Amygdala (tissue), 56 donors: ENCODE results near the gene ZNF768.

Source experiments
- DNase-seq, 56 donors: peaks; one replicate each; lab custom pipeline; 2025; lab: John Stamatoyannopoulos, UW

Gene ZNF768

DNA sequence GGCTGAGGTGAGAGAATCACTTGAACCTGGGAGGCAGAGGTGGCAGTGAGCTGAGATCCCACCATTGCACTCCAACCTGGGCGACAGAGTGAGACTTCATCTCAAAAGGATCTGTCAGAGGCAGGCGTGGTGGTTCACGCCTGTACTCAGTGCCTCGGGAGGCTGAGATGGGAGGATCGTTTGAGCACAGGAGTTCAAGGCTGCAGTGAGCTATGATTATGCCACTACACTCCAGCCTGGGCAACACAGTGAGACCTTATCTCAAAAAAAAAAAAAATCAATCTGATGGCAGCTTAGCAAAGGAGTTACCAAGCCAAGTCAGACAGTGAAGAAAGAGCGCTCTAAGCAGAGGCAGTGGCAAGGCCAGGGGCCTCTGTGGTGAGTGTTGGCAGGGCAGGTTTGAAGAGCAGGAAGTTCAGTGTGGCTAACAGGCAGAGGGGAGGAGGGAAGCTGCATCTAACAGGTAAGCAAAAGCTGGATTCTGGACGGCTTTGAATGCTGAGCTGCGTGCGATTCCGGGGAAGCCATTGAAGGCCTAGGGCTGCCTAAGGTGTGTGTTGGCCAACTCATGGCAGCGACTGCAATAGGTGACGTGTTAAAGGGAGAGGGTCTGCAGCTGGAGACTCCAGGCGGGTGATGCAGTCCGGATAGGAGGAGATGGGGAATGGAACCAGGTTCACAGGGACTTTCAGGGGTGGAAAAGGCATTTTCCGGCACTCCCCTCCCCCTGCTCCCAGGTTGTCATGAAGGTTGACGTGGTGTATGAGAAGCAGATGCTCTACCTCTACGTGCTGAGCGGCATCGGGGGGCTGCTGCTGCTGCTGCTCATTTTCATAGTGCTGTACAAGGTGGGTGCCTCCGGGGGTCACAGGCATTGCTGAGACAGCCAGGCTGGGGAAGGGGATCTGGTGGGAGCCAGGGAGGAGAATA lies 7.0 kb downstream of the ZNF768 start:
- DNase-seq = no peak

DNA sequence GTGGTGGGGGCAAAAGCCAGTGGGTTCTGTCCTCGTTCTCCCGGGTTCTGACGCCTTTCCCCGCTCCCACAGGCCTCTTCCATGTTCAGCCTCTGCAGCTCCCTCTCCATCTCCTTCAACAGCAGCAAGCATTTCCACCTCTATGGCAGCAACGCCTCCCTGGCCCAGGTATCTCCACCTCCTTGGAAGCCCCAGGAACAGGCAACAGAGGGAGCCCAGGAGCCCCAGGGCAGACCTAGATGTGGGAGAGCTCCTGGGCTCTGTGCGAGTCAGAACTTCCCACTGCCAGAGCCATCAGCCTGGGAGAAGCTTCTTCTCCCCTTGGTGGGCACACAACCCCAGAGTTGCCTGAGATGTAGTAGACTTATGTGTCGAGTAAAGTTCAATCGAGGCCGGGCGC lies 7.8 kb downstream of the ZNF768 start:
- no peak for DNase-seq

DNA sequence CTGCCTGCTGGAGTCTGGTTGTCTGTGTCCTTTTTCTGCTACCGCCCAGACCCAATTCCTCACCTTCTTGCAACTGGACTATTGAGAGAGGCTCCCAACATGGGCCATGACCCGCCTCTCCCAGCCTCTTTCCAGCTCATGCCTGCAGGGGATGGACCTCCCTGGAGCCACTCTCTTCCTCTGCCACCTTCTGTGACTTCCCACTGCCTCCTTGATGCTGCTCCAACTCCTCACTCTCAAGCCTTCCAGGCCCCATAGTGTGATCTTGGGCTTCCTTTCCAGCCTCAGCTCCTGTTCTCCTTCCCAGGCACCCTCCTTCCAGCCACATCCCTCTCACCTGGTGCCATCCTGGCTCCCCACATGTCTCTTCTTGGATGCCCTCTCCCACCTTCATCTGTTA lies 11.1 kb downstream of the ZNF768 start:
- DNase-seq = no peak

DNA sequence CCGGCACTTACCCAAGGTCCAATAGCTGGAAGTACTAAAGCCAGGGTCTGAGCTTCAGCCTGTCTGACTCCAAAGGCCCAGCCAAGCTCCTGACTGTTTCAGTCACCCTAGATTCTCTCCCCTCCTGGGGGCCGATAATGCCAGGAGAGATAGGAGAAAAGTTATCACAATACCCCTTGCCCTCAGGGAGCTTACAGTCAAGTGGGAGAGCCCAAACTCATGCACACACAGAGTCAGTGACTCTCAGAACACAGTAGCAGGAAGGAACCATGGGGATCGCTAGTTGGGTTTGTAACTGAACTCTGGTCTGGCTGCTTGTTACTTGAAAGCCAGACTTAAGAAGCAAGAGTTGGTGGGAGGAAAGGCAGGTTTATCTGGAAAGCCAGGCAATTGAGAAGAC lies 14.9 kb downstream of the ZNF768 start:
- no peak for DNase-seq

- DNase-seq = no peak
These were observed 15.9 kb downstream of the ZNF768 start for GRCh38 chr16:30510376-30510938.

- no peak for DNase-seq
These were observed 17.1 kb downstream of the ZNF768 start for GRCh38 chr16:30509081-30509765.

DNA sequence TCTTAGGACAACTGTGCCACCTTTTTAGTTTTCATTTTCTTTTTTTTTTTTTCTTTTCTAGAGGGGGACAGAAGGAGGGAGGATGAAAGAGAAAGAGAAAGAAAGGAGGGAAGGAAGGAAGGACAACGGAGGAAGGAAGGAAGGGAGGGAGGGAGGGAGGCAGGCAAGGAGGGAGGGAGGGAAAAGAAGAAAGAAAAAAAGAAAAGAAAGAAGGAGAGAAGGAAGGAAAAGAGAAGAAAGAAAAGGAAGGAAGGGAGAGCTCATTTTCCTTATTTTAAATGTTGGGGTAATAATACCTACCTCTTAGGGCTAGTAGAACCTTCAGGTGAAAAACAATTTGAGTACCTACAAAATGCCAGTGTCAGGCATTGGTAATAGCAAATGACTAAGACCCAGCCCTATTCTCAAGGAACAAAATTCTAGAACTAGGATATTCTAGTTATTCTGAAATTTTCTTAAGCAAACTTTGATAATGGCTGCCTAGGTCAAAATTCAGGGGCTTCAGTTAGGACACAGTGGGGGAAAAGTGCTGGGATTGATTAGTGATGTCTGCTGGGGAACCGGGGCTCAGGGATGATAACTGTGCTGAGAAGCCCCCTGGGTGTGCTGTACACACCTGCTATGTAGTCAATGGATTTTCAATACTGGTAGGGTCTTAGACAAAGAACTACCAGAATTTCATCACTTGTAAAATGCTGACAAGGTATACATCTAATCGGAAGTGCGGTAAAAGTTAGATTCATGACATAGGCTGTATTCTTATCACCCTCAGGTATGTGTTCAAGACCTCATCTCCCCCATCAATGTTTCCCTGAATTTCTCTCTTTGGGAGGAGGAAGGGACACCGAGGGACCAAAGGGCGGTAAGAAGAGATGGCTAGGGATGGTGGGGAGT lies 22.7 kb downstream of the ZNF768 start:
- no peak for DNase-seq

GRCh38 chr16:30499284-30499683 lies 27.1 kb downstream of the ZNF768 start:
- DNase-seq = no peak

DNA sequence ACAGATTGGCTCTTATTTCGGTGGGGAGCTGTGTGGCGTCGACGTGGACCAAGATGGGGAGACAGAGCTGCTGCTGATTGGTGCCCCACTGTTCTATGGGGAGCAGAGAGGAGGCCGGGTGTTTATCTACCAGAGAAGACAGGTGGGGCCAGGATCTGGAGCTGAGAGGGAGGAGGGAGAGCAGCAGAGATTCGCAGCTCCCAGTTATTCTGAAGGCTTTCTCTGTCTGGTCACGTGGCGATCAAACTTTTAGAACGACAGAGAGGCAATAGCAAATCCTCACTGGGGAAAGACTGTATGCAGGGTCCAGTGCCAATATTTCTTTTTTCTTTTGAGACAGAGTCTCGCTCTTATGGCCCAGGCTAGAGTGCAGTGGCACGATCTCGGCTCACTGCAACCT lies 31.7 kb downstream of the ZNF768 start:
- no peak for DNase-seq

GRCh38 chr16:30493941-30494488 lies 32.4 kb downstream of the ZNF768 start:
- no peak for DNase-seq

DNA sequence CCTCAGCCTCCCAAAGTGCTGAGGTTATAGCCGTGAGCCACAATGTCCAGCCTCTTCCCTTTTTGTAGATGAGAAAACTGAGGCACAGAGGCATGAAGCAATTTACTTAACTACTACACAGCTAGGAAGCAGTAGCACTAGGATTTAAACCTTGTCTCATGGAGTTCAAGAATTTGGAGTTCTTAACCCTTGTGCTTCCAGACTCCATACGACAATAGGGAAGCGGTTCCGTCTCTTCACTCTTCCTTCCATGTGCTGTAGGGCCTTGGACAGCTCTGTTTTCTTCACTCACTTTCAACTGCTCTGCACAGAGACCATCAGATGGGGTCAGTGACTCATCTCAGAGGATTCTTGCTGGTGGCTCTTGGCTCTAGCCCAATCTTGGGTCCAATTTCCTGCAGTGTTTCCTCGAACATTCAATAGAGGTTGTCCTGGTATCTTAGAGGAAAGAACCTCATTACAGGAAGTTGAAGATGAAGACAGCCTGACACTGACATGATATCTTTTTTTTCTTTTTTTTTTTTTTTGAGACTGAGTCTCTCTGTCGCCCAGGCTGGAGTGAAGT lies 34.5 kb downstream of the ZNF768 start:
- no peak for DNase-seq

GRCh38 chr16:30491229-30491628 lies 35.1 kb downstream of the ZNF768 start:
- no peak for DNase-seq

DNA sequence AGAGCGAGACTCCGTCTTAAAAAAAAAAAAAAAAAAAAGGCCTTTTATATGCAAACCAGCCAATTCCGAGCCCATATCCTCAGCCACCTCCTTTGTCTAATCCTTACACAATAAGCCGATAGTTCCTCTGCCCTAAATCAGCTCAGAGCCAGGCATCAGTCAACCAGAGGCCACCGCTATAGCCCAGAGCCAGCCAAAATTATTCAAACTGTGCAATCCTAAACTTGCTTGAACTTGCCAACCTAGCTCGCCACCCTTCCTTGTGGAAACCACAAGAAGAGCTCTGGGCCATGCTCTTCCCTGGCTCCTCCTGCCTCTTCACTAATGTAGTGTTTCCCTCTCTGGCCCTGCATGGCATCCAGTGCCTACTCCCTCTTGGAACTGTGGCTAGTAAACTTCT lies 36.2 kb downstream of the ZNF768 start:
- peak in 1 of 56 donors; percentile 0 for DNase-seq

DNA sequence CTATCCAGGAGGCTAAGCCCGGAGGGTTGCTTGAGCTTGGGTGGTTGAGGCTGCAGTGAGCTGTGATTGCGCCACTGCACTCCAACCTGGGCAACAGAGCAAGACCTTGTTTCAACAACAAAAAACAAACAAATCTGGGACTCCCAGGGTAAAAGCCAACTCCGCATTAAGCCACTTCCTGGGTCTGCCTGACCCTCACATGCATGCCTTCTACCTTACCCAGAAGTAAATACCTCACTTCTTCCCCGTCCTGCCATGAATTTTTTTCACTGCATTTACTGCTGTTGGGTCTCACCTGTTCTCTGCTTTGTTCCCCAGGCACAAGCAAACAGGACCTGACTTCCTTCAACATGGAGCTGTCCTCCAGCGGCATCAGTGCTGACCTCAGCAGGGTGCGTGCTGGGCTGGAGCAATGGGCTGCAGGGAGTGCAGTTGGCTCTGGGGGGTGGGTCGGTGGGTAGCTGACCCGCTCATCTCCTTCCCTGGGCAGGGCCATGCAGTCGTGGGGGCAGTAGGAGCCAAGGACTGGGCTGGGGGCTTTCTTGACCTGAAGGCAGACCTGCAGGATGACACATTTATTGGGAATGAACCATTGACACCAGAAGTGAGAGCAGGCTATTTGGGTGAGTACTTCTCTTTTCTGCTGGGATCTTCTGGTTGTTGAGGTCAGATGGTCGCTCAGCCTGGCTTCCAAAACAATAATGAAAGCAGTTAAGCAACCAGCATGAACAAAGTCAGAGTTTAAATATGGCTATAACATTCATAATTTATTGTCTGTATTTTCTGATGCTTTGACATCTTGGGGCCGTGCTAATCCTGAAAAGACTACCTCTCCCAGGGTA lies 37.4 kb downstream of the ZNF768 start:
- no peak for DNase-seq

DNA sequence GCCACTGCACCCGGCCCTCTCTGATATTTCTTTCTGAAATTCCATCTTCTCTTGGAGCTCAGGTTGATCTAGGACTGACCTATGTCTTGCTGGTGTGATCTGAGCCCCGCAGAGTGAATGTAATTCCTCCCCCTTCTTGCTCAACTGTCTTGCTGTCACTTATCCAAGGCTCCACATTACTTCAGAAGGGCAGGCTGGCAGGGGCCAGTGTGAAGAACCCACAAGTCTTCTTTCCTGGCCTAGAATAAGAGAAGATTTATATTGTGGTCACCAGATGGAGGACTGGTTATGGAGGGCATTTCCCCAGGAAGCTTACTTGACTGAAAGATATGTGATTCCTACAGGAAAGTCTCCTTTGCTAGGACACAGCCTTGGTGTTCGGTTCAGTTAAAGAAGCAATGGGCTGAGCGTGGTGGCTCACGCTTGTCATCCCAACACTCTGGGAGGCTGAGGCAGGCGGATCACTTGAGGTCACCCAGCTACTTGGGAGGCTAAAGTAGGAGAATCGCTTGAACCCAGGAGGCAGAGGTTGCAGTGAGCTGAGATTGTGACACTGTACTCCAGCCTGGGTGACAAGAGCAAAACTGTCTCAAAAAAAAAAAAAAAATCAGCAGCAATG lies 40.4 kb downstream of the ZNF768 start:
- DNase-seq = no peak

DNA sequence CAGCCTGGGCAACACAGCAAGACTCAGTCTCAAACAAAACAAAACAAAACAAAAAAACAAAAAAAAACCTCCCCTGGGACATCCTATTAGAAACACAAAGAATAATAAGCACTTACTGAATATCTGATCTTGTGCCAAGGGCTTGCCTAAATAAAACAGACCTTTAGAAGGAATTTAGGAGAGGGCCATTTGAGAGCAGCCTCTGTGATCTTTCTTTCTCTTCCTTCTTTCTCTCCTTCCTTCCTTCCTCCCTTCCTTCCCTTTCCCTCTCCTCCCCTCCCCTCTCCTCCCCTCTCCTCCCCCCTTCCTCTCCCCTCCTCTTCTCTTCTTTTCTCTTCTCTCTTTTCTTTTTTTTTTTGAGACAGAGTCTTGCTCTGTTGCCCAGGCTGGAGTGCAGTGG lies 41.5 kb downstream of the ZNF768 start:
- no peak for DNase-seq

DNA sequence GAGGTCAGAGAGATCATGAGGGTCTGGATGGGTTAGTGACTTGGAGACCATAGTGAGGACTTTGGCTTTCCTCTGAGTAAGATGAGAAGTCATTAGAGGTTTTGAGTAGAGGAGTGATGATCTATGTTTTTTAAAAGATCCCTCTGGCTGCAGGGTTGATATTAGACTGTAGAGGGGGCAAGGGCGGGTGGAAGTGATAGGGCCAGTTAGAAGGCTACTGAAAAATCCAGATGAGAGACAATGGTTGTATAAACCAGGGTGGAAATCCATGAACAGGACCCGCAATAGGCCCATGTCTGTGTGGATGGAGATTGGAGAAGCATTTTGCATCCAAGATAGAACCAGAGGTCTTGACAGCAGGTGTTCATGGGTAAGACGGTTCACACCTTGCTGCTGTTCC lies 44.0 kb downstream of the ZNF768 start:
- no peak for DNase-seq

GRCh38 chr16:30481381-30481780 lies 45.0 kb downstream of the ZNF768 start:
- DNase-seq = no peak
